Gastroesophageal sphincter (tissue), 4 donors: Measurements from ENCODE around the gene DCLK1. TPM values are rescaled to one million over a fixed set of nuclear protein-coding genes. Genes with fewer than 3 reads are reported as not detected.

Experiments
- ATAC-seq: fragments of 150-250 bp; one replicate; pipeline ENCODE4 v1.9.1; 2016; ENCODE audit warnings: mild to moderate bottlenecking, moderate library complexity
- H3K27ac ChIP-seq, 4 donors: fragments of 200-600 bp; sonication (generic) in 3 of 4; 1 replicate in 3 of 4; 2 replicates in 1 of 4; pipeline ENCODE4 v1.5.1; 2016 to 2019
- H3K27me3 ChIP-seq: fragments of 200-600 bp; sonication (generic); one replicate; pipeline ENCODE4 v1.5.1; 2019
- H3K36me3 ChIP-seq, 2 donors: fragments of 200-600 bp; sonication (generic); one replicate each; pipeline ENCODE4 v1.5.1; 2019; ENCODE audit warnings: control low read depth in 1 of 2
- H3K4me1 ChIP-seq, 3 donors: fragments of 200-600 bp; sonication (generic); 1 replicate in 2 of 3; 2 replicates in 1 of 3; pipeline ENCODE4 v1.5.1; 2016 to 2019; ENCODE audit warnings: control low read depth in 2 of 3
- H3K4me3 ChIP-seq, 2 donors: fragments of 200-600 bp; sonication (generic); one replicate each; pipeline ENCODE4 v1.5.1; 2019; ENCODE audit warnings: mild to moderate bottlenecking in 1 of 2, moderate library complexity in 1 of 2
- H3K9me3 ChIP-seq, 3 donors: fragments of 200-600 bp; sonication (generic); one replicate each; pipeline ENCODE4 v1.5.1; 2017 to 2019; ENCODE audit warnings: control low read depth in 2 of 3
- EP300 ChIP-seq: sonication (generic); formaldehyde crosslinking; IDR thresholded peaks from one replicate; pipeline ENCODE4 v1.6.1; 2017; ENCODE audit warnings: antibody characterized with exemption, mild to moderate bottlenecking
- POLR2A ChIP-seq, 2 donors: fragments of 450-650 bp; IDR thresholded peaks; one replicate each; pipeline ENCODE4 v1.6.1; 2017; ENCODE audit warnings: antibody characterized with exemption in 2 of 2, mild to moderate bottlenecking in 2 of 2, moderate library complexity in 1 of 2
- POLR2AphosphoS5 ChIP-seq: sonication (generic); formaldehyde crosslinking; IDR thresholded peaks from one replicate; pipeline ENCODE4 v1.6.1; 2017; ENCODE audit warnings: antibody characterized with exemption
- WGBS, 2 donors: methylation state at CpG; one replicate each; pipeline ENCODE4 v1.1.5; 2018; ENCODE audit warnings: low coverage in 1 of 2; 5-methylcytosine and 5-hydroxymethylcytosine counted together
- total RNA-seq, 4 donors: library from RNA; depleted of rRNA; stranded (reverse); fragments of >200 nt; gene quantifications; one replicate each; pipeline ENCODE4 v1.1.0, GENCODE V29; 2016
- TF ChIP-seq, protein P1 (sequence below), 4 experiments: fragments of 200-600 bp in 2 of 4; fragments of 450-650 bp in 2 of 4; sonication (generic) in 1 of 4; IDR thresholded peaks; one replicate each; pipeline ENCODE4 v1.5.1; 2017 to 2019; ENCODE audit warnings: antibody characterized with exemption in 4 of 4, mild to moderate bottlenecking in 2 of 4, moderate library complexity in 2 of 4

DCLK1 gene
- total RNA-seq, 4 donors from 2014 or later, result 26.9 to 68.3 (median 30.3) TPM

DNA sequence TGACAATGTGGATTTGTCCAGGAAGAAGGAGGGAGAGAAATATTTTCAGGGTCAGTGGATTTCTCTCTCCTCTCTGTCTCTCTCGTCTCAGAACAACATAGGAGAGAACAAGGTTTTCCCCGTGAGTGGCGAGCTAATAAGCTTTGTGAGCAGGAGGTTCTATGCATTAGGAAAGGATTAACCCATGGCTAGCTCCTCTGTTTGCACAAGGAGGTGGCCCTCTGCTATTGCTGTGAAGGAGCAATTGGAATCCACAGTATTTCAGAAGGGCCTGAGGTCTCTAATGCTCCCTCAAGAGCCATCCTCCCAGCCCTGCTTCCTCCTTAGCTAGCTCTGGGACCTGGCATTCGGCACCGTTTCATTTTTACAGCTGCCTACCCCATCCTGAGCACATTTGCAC lies 365.8 kb downstream of the DCLK1 start:
- H3K27ac ChIP-seq, result no peak overlapping the region
- ATAC-seq, result no peak
- WGBS, 2 donors, result 70% methylated on average over 4 to 5 of the region's 5 CpGs
- H3K4me1 ChIP-seq, result no peaks in the 10 kb centered on the region
- H3K4me3 ChIP-seq, result no peak overlapping the region
- no peaks in the 10 kb centered on the region for H3K27me3 ChIP-seq
- H3K36me3 ChIP-seq, result no peaks in the 10 kb centered on the region
- H3K9me3 ChIP-seq, result no peaks in the 10 kb centered on the region
- TF ChIP-seq EP300 (no peak), POLR2AphosphoS5 (no peak), POLR2A (IDR thresholded peaks at IDR 0.05) (no peak)
- TF ChIP-seq, protein P1, sequence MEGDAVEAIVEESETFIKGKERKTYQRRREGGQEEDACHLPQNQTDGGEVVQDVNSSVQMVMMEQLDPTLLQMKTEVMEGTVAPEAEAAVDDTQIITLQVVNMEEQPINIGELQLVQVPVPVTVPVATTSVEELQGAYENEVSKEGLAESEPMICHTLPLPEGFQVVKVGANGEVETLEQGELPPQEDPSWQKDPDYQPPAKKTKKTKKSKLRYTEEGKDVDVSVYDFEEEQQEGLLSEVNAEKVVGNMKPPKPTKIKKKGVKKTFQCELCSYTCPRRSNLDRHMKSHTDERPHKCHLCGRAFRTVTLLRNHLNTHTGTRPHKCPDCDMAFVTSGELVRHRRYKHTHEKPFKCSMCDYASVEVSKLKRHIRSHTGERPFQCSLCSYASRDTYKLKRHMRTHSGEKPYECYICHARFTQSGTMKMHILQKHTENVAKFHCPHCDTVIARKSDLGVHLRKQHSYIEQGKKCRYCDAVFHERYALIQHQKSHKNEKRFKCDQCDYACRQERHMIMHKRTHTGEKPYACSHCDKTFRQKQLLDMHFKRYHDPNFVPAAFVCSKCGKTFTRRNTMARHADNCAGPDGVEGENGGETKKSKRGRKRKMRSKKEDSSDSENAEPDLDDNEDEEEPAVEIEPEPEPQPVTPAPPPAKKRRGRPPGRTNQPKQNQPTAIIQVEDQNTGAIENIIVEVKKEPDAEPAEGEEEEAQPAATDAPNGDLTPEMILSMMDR (IDR thresholded peaks at IDR 0.05), result no peak

DNA sequence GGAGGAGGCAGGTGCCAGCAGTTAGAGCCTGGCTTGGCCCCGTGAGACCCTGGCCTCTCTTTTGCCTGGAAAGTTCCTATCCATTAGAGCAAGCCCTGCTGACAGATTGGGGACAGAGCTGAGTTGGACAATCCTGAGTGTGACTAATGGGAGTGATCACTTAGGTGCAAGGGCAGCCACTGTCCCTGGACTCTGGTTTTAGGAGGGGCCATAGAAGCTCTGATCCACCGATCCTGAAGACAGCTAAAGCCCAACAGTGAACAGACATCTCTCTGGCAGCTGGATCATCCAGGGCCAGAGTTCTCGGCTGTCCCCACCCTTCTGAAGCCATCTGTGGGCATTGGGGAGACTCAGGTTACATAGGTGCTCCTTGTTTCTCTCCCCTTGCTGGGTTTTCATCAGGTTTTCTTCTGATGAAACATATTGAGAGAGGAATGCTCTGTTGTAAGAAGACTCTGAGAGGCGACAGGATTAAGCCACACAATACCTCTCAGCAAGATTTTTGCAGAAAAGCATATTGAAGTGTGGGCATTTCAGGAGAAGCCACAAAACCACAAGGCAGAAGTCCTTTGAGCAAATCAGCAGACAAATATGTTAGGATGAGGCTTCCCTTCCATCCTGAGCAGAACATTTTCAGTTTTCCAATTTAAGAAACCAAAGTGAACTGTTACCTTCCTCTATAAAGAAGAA lies 366.7 kb downstream of the DCLK1 start:
- no peak overlapping the region for H3K4me3 ChIP-seq
- no peaks in the 10 kb centered on the region for H3K27me3 ChIP-seq
- no peak overlapping the region for H3K27ac ChIP-seq
- H3K9me3 ChIP-seq, result no peaks in the 10 kb centered on the region
- H3K36me3 ChIP-seq, result no peaks in the 10 kb centered on the region
- TF ChIP-seq, protein P1 (IDR thresholded peaks at IDR 0.05), result no peak
- TF ChIP-seq EP300 (no peak), POLR2AphosphoS5 (no peak), POLR2A (IDR thresholded peaks at IDR 0.05) (no peak)
- H3K4me1 ChIP-seq, result no peaks in the 10 kb centered on the region
- no CpG with 5 or more reads among the region's 4 CpGs for WGBS, 2 donors
- ATAC-seq, result no peak

DNA sequence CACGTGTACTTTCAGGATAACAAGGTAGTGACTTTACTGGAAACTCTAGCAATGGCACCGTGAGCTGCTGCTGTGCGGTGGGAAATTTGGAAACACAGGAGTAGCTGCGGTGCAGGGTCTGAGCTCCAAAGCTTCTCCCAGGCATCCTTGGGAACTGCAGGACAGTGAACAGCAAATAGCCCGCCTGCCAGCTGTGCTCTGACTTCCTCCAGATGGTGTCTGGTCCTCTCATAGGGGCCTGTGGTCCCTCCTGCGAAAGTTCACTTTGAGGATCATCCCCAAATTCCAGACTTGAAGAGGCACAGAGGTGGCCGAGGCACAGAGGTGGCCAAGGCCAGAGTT lies 367.4 kb downstream of the DCLK1 start:
- 79 to 88% methylated on average over 2 of the region's 7 CpGs for WGBS, 2 donors
- Histone ChIP-seq H3K4me3 (no peak overlapping the region), H3K9me3 (no peaks in the 10 kb centered on the region), H3K27ac (no peak overlapping the region), H3K36me3 (no peaks in the 10 kb centered on the region), H3K27me3 (no peaks in the 10 kb centered on the region), H3K4me1 (no peaks in the 10 kb centered on the region)
- TF ChIP-seq POLR2AphosphoS5 (no peak), EP300 (no peak), POLR2A (IDR thresholded peaks at IDR 0.05) (no peak)
- TF ChIP-seq, protein P1 (IDR thresholded peaks at IDR 0.05), result no peak
- no peak for ATAC-seq

DNA sequence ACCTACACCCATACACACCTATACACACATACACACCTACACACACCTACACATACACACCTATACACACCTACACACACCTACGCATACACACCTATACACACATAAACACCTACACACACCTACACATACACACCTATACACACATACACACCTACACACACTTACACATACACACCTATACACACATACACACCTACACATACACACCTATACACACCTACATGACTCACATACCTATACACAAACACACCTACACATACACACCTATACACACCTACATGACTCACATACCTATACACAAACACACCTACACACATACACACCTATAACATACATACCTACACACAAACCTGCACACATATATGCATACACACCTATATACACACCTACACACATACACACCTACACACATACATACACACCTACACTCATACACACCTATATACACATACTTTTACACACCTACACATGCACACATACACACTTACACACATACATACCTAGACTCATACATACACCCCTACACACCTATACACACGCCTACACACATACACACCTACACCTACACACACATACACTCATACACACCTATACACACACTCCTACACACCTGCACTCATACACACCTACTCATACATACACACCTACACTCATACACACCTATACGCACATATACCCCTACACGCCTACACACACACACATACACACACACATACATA lies 368.0 kb downstream of the DCLK1 start:
- TF ChIP-seq EP300 (no peak), POLR2AphosphoS5 (no peak), POLR2A (IDR thresholded peaks at IDR 0.05) (no peak)
- TF ChIP-seq, protein P1 (IDR thresholded peaks at IDR 0.05), result no peak
- Histone ChIP-seq H3K4me3 (no peak overlapping the region), H3K27me3 (no peaks in the 10 kb centered on the region), H3K4me1 (no peaks in the 10 kb centered on the region), H3K27ac (no peak overlapping the region), H3K9me3 (no peaks in the 10 kb centered on the region), H3K36me3 (no peaks in the 10 kb centered on the region)
- ATAC-seq, result no peak
- WGBS, 2 donors, result 70 to 71% methylated on average over 4 of the region's 4 CpGs
